ENCODE data around the gene CENPK.
A peak's percentile ranks its signal among the peaks of the same experiment; 100 is the strongest.
"Not testable (repeated sequence)": the region's sequence is repeated elsewhere in the genome, so short reads cannot be mapped to it uniquely, and the experiment has no call there.

The CENPK gene, protein sequence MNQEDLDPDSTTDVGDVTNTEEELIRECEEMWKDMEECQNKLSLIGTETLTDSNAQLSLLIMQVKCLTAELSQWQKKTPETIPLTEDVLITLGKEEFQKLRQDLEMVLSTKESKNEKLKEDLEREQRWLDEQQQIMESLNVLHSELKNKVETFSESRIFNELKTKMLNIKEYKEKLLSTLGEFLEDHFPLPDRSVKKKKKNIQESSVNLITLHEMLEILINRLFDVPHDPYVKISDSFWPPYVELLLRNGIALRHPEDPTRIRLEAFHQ

DNA sequence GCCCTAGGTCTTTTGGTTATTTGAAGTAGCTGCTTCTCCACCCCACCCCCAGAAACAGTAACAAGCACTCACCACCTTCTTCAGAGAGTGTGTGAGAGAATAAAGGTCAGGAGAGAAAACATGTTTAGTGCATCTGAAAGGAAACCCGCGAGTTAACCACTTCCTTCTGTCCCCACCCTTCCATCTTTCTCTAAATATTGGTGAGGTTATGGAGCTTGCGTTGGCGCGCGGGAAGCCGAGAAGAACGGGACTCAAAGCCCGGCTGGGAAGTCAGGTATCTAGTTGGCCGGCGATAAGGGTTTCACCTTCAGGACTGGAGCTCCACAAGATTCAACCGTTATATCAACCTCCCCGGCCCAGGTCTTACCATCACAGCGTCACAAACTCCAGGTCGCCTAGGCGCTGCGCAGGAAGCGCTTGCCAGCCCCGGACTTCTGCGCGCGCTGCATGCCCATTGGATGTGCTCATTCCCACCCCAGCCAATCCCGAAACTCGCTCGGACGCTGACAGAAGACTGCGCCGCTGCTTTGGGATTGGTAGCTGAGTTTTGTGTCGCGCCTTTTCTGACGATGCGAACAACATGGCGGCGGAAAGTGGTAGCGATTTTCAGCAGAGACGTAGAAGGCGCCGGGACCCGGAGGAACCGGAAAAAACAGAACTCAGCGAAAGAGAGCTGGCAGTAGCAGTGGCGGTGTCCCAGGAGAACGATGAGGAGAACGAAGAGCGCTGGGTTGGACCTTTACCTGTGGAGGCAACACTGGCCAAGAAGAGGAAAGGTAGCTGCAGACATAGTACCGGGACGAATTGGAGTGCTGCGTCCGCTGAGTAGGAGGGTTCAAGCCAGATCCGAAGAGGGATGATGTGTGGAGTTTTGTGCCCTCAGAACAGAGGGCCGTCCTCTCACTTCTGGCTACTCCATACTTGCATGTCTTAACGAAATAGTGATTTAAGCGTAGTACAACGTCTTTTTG, at the start of gene CENPK, which contains the start of gene PPWD1:
Gene CENPK (minus strand): TSS at position 438 of the 971 bp plus-strand sequence. CDS start 8,261 bp downstream, outside the sequence.
Gene PPWD1 (plus strand): TSS at position 566 of the 971 bp plus-strand sequence. CDS start 15 bp downstream, at position 581.
- DNase-seq: peak; percentile 71 to 79

DNA sequence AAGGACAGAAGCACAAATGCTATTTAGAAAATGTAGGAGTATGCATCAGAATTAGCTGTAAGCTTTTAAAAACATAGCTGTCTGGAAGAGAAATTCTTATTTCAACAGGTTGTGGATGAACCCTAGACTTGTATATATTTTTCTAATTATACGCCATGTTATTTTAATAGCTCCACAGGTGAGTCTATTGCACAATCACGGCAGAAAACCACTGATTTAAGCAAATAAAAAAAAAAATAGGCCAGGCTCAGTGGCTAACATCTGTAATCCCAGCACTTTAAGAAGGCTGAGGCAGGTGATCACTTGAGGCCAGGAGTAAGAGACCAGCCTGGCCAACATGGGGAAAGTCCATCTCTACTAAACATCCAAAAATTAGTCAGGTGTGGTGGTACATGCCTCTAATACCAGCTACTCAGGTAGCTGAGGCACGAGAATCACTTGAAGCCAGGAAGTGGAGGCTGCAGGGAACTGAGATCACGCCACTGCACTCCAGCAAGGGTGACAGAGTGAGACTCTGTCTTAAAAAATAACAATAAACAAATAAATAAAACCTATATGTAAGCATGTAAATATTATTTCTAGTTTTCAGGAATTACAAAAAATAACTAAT, 49.4 kb upstream of the CENPK start:
- DNase-seq: no peak

- no peak for DNase-seq
These were observed 48.6 kb upstream of the CENPK start for GRCh38 chr5:65611524-65611923.

GRCh38 chr5:65601761-65602160, 38.8 kb upstream of the CENPK start:
- DNase-seq: not testable (repeated sequence)

- DNase-seq: no peak
These were observed 25.7 kb upstream of the CENPK start for GRCh38 chr5:65588694-65589093.

DNA sequence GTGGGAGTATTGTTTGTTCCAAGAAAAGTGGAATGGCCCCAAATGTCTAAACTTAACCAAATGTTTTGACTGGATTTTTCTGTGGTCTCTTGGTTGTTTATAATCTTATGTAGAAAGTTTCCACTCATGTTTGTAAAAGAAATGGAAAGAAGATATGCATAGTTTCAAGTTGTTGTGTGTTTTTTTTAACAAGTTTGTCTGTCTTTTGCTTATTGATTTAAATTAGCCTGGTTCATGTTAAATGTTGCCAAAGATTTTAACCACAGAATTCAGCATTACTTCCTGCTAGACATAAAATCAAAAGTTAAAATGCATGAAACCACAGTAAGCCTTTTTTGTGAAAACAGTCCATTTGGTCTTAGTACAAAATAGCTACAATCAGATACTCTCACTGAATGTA, 14.2 kb upstream of the CENPK start:
- DNase-seq: no peak

DNA sequence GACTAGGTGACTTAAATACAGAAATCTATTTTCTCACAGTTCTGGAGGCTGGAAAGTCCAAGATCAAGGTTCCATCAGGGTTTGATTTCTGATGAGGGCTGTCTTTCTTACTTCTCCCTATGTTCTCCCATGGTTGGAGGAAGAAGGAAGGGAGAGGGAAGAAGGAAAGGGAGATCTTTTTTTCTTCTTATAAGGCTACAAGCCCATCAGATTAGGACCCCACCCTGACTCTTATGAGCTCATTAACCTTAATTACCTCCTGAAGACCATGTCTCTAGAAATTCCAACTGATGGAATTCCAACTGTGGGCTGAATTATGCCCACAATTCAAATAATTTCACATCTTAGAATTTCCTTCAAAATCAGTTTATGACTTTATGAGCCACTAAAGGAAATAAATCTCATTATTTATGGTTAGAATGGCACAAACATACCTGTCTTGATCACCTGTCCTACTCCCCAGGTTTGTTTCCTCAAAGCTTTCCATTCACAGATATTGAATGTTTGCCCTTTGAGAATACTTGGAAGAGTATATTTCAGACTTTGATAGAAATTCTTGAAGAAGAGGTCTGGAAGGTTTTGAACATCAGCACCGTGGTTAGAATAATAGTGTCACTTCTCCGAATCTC, 7.7 kb upstream of the CENPK start:
- no peak for DNase-seq

DNA sequence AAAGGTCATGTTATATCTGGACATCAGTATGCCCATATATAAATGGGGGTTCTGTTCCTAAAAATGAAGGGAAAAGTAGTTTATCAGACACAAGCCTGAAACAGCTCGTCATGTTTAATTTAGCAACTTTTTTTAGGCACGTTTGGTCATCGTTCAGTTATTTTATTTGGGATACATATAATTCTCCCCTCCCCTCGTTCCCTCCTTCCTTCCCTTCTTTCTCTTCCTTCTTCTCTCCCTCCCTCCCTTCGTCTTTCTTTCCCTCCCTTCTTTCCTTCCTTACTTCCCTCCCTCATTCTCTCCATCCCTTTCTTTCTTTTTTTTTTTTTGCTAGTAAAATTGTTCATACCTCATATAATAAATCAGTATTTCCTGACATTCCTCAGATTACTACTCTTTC, 3.5 kb upstream of the CENPK start:
- DNase-seq: no peak

GRCh38 chr5:65563777-65564176, 809 bp upstream of the CENPK start:
- no peak for DNase-seq

DNA sequence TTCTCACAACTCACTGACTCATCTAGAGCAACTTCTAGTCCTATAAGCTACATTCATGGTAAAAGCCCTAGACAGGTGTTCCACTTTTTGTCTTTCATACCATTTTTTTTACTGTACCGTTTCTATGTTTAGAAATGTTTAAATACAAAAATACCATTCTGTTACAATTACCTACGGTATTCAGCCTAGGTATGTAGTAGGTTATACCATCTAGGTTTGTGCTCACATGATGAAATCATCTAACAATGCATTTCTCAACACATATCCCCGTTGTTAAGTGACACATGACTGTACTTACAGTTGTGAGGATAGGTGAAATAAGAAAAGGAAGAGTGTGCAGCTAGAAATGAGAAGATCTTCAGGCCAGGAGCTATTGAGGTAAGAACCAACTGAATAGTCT, 6.2 kb downstream of the CENPK start:
- DNase-seq: no peak

- DNase-seq: no peak
These were observed 6.8 kb downstream of the CENPK start for GRCh38 chr5:65556181-65556580.

GRCh38 chr5:65555287-65555686, 7.7 kb downstream of the CENPK start:
- DNase-seq: no peak

GRCh38 chr5:65553941-65554340, 9.0 kb downstream of the CENPK start:
- DNase-seq: no peak

GRCh38 chr5:65548281-65548680, 14.7 kb downstream of the CENPK start:
- no peak for DNase-seq

DNA sequence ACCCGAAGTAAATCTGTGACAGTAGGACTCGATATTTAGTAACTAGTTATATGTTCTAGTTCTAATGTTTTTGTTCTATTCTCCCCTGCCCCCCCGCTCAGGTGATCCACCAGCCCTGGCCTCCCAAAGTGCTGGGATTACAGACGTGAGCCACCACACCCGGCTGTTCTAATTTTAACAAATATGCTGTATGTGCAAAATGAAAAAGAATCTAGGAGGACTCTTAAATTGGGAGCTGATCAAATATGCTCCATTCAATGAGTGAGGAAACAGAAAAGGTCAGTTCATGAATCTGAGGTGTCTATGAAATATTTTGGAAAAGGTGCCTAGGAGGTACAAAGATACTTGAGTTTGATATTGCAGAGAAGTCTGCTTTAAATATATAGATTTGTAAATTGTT, 16.8 kb downstream of the CENPK start:
- no peak for DNase-seq

DNA sequence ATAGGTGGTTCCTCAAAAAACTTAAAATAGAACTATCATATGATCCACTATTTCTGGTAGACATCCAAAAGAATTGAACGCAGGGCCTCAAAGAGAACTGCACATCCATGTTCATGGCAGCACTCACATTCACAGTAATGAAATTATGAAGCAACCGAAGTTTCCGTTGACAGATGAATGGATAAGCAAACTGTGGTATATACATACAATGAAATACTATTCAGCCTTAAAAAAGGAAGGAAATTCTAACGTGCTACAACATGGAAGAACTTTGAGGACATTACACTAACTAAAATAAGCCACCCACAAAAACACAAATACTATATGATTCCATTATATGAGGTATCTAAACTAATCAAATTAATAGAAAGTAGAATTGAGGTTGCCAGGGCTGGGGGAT, 18.5 kb downstream of the CENPK start:
- no peak for DNase-seq

DNA sequence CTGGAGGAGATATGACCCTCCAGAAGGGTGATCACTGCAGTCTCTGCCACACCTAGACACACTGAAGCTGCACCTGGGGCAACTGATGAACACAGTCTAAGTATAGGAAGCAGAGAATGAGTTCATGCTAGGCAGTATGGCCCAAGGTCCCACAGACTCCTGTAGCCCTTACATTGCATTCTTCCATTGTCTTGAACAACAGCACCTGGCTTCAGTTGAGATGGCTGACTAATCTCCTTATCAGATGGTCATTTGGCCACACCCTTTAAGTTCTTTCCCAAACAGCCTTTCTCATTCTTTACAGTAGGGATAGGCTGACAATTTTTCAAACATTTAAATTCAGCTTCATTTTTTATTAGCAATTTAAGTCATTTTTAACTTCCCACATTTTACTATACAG, 23.1 kb downstream of the CENPK start:
- no peak for DNase-seq

- no peak for DNase-seq
These were observed 27.4 kb downstream of the CENPK start for GRCh38 chr5:65535529-65535987.

GRCh38 chr5:65530904-65531303, 32.1 kb downstream of the CENPK start:
- DNase-seq: no peak

DNA sequence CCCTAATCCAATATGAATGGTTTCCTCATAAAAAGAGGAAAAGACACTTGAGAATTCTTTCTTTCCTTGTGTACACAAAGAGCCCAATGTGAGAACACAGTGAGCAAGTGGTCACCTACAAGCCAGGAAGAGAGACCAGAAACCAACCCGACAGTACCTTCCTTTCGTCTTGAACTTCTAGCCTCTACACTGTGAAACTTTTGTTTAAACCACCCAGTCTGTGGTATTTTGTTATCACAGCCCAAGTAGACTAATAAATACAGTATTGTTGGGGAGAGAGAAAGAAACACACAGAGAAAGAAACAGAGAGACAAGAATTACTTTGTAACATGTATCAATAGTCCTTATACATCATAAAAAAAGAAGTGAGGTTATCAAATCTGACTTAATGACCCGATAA, 37.2 kb downstream of the CENPK start:
- no peak for DNase-seq

GRCh38 chr5:65512170-65512937, 50.6 kb downstream of the CENPK start:
- DNase-seq: no peak

- no peak for DNase-seq
These were observed 54.0 kb downstream of the CENPK start for GRCh38 chr5:65508978-65509377.

Data from cerebellar nuclear complex (tissue), 1 donor.